Glomerular visceral epithelial cell (primary cell): ENCODE data around the gene ADAM10.
A peak's percentile ranks its signal among the peaks of the same experiment; 100 is the strongest.
"Not testable (repeated sequence)": the region's sequence is repeated elsewhere in the genome, so short reads cannot be mapped to it uniquely, and the experiment has no call there.

Source experiments
- DNase-seq: peaks from one replicate; pipeline ENCODE4 v3.0.0-alpha.2; 2016; ENCODE audit errors: extremely low spot score

ADAM10 gene

GRCh38 chr15:58608129-58608590 lies 141.3 kb downstream of the ADAM10 start:
- DNase-seq = no peak

GRCh38 chr15:58606577-58607080 lies 142.9 kb downstream of the ADAM10 start:
- no peak for DNase-seq

- DNase-seq = no peak
Observed at GRCh38 chr15:58605931-58606530, 143.5 kb downstream of the ADAM10 start.

GRCh38 chr15:58604455-58604923 lies 145.0 kb downstream of the ADAM10 start:
- no peak for DNase-seq

GRCh38 chr15:58603927-58604326 lies 145.6 kb downstream of the ADAM10 start:
- not testable (repeated sequence) for DNase-seq

- no peak for DNase-seq
Observed at GRCh38 chr15:58602823-58603222, 146.7 kb downstream of the ADAM10 start.

- no peak for DNase-seq
Observed at GRCh38 chr15:58598829-58599210, 150.7 kb downstream of the ADAM10 start.

GRCh38 chr15:58597943-58598828 lies 151.3 kb downstream of the ADAM10 start:
- no peak for DNase-seq

GRCh38 chr15:58595516-58596263 lies 153.8 kb downstream of the ADAM10 start:
- DNase-seq = no peak

GRCh38 chr15:58594898-58595297 lies 154.6 kb downstream of the ADAM10 start:
- no peak for DNase-seq

- DNase-seq = no peak
Observed at GRCh38 chr15:58593870-58594269, 155.6 kb downstream of the ADAM10 start.

- DNase-seq = no peak
Observed at GRCh38 chr15:58590926-58591325, 158.6 kb downstream of the ADAM10 start.

- DNase-seq = no peak
Observed at GRCh38 chr15:58590236-58590635, 159.3 kb downstream of the ADAM10 start.

GRCh38 chr15:58589047-58589446 lies 160.5 kb downstream of the ADAM10 start:
- no peak for DNase-seq

GRCh38 chr15:58588096-58588495 lies 161.4 kb downstream of the ADAM10 start:
- no peak for DNase-seq

- no peak for DNase-seq
Observed at GRCh38 chr15:58587486-58587885, 162.0 kb downstream of the ADAM10 start.

- DNase-seq = peak; percentile 24
Observed at GRCh38 chr15:58585693-58586443, 163.6 kb downstream of the ADAM10 start.

- no peak for DNase-seq
Observed at GRCh38 chr15:58584789-58585461, 164.6 kb downstream of the ADAM10 start.

- no peak for DNase-seq
Observed at GRCh38 chr15:58583171-58583908, 166.2 kb downstream of the ADAM10 start.

- DNase-seq = no peak
Observed at GRCh38 chr15:58582160-58582559, 167.3 kb downstream of the ADAM10 start.
